ENCODE data around the gene KRT40. TPM values are rescaled to one million over a fixed set of nuclear protein-coding genes. Genes with fewer than 3 reads are reported as not detected.

KRT40 gene
- total RNA-seq, 1 experiment from 2014 or later: not detected

DNA sequence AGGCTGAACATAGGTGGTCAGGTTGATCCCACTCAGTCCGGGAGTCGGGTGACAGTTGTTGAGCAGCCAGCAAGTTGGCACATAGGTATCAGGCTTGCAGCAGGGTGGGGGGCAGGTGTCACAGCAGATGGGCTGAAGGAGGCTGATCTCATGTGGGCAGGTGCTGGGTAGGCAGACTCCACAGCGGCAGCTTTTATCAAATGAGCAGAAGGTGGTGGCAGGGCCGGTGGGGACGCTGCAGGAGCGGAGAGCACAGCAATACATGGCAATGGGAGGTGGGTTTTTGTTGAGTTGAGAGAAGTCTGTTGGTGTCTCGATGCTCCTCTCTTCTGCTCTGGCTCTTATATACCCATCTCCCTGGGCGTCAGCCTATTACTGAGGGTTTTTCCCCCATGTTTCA lies 24.7 kb upstream of the KRT40 start, which contains the start of gene KRTAP3-1:
Gene KRTAP3-1 (minus strand): TSS at position 318 of the 400 bp plus-strand sequence. CDS start 54 bp downstream, at position 264.
- Histone ChIP-seq H3K4me1 (peaks cover 50% of the 10 kb centered on the region), H3K9me3 (peaks cover 12% of the 10 kb centered on the region; the same call in 1 of the 2 replicates), H3K27me3 (replicated peaks; ENCODE audit: control insufficient read depth, insufficient read depth, low read length) (no peaks in the 10 kb centered on the region), H3K4me3 (ENCODE audit: low read depth, low read length) (no peak within 1 kb of the TSS), H3K36me3 (ENCODE audit: control insufficient read depth, insufficient read depth, low read length) (no peaks in the 10 kb centered on the region)
- ChIA-PET POLR2A (interaction anchor here (1.7 kb wide), 1 partner anchor 50 kb away, joined by 10 read pairs; no protein-coding TSS in a partner anchor), CTCF (no interaction called here)
- Mint-ChIP-seq H3K27ac (ENCODE audit: unreplicated experiment) (peak within 1 kb of the TSS; percentile 94), H3K36me3 (ENCODE audit: insufficient read depth, unreplicated experiment) (peaks cover 20% of the 10 kb centered on the region), H3K27me3 (ENCODE audit: insufficient read depth, unreplicated experiment) (no peaks in the 10 kb centered on the region), H3K9me3 (ENCODE audit: unreplicated experiment) (peaks cover 27% of the 10 kb centered on the region), H3K4me1 (ENCODE audit: low read depth, unreplicated experiment) (peaks cover 53% of the 10 kb centered on the region), H3K4me3 (ENCODE audit: unreplicated experiment) (peak within 1 kb of the TSS; percentile 42)
- TF ChIP-seq CTCF (IDR thresholded peaks at IDR 0.05; ENCODE audit: insufficient read depth in 1 of 2, low read depth in 1 of 2, low read length in 1 of 2, severe bottlenecking in 1 of 2, unreplicated experiment in 1 of 2): no peak
- intact Hi-C loops (cut with micrococcal nuclease; ENCODE audit: unreplicated experiment): loop anchor here (1.0 kb wide), 6 partner anchors 39 to 173 kb away; no protein-coding TSS in a partner anchor
- peak; percentile 57 to 66 for DNase-seq
- no TSS peak for BruUV-seq (replicated peaks)

GRCh38 chr17:41004397-41004796 lies 20.3 kb upstream of the KRT40 start:
- Mint-ChIP-seq H3K9me3 (ENCODE audit: unreplicated experiment) (no peaks in the 10 kb centered on the region), H3K27ac (ENCODE audit: unreplicated experiment) (peak overlapping the region; percentile 11), H3K36me3 (ENCODE audit: insufficient read depth, unreplicated experiment) (peaks cover 19% of the 10 kb centered on the region), H3K27me3 (ENCODE audit: insufficient read depth, unreplicated experiment) (no peaks in the 10 kb centered on the region), H3K4me1 (ENCODE audit: low read depth, unreplicated experiment) (peaks cover 48% of the 10 kb centered on the region), H3K4me3 (ENCODE audit: unreplicated experiment) (no peak overlapping the region)
- H3K4me1 ChIP-seq: peaks cover 38% of the 10 kb centered on the region
- ChIA-PET POLR2A (no interaction called here), CTCF (no interaction called here)
- DNase-seq: no peak
- H3K4me3 ChIP-seq (ENCODE audit: low read depth, low read length): no peak overlapping the region
- peaks cover 9% of the 10 kb centered on the region; the same call in 1 of the 2 replicates for H3K9me3 ChIP-seq
- intact Hi-C loops (cut with micrococcal nuclease; ENCODE audit: unreplicated experiment): no loop called here
- TF ChIP-seq CTCF (IDR thresholded peaks at IDR 0.05; ENCODE audit: insufficient read depth in 1 of 2, low read depth in 1 of 2, low read length in 1 of 2, severe bottlenecking in 1 of 2, unreplicated experiment in 1 of 2): no peak
- BruUV-seq (replicated peaks): no TSS peak
- no peaks in the 10 kb centered on the region for H3K36me3 ChIP-seq (ENCODE audit: control insufficient read depth, insufficient read depth, low read length)
- no peaks in the 10 kb centered on the region for H3K27me3 ChIP-seq (replicated peaks; ENCODE audit: control insufficient read depth, insufficient read depth, low read length)

- CTCF ChIA-PET: no interaction called here
- intact Hi-C loops (cut with micrococcal nuclease; ENCODE audit: unreplicated experiment): no loop called here
- POLR2A ChIA-PET: no interaction called here
These were observed 19.8 kb upstream of the KRT40 start for GRCh38 chr17:41003926-41004325.

More at GRCh38 chr17:41003926-41004325, 19.8 kb upstream of the KRT40 start:
- no peaks in the 10 kb centered on the region for H3K9me3 Mint-ChIP-seq (ENCODE audit: unreplicated experiment)
- TF ChIP-seq CTCF (IDR thresholded peaks at IDR 0.05; ENCODE audit: insufficient read depth in 1 of 2, low read depth in 1 of 2, low read length in 1 of 2, severe bottlenecking in 1 of 2, unreplicated experiment in 1 of 2): no peak
- peaks cover 9% of the 10 kb centered on the region; the same call in 1 of the 2 replicates for H3K9me3 ChIP-seq
- peak overlapping the region; percentile 11 for H3K27ac Mint-ChIP-seq (ENCODE audit: unreplicated experiment)
- peaks cover 43% of the 10 kb centered on the region for H3K4me1 Mint-ChIP-seq (ENCODE audit: low read depth, unreplicated experiment)
- H3K27me3 ChIP-seq (replicated peaks; ENCODE audit: control insufficient read depth, insufficient read depth, low read length): no peaks in the 10 kb centered on the region
- no peaks in the 10 kb centered on the region for H3K27me3 Mint-ChIP-seq (ENCODE audit: insufficient read depth, unreplicated experiment)
- H3K4me3 ChIP-seq (ENCODE audit: low read depth, low read length): no peak overlapping the region
- H3K4me3 Mint-ChIP-seq (ENCODE audit: unreplicated experiment): no peak overlapping the region
- no peaks in the 10 kb centered on the region for H3K36me3 ChIP-seq (ENCODE audit: control insufficient read depth, insufficient read depth, low read length)
- BruUV-seq (replicated peaks): no TSS peak
- peaks cover 14% of the 10 kb centered on the region for H3K36me3 Mint-ChIP-seq (ENCODE audit: insufficient read depth, unreplicated experiment)
- no peak for DNase-seq
- peaks cover 35% of the 10 kb centered on the region for H3K4me1 ChIP-seq
